RPMI7951 (cell line): ENCODE data around the gene BMS1. TPM values are rescaled to one million over a fixed set of nuclear protein-coding genes. Genes with fewer than 3 reads are reported as not detected.

Source experiments
- total RNA-seq: library from RNA; depleted of rRNA; stranded (reverse); fragments of >200 nt; shearing (Covaris generic); gene quantifications from 2 replicates; pipeline ENCODE4 v1.2.3, GENCODE V29; 2014; rRNA removed

Gene BMS1
- total RNA-seq, 1 experiment from 2014 or later, result 10.3 TPM

Other genes with a start within 250 kb of the BMS1 start
- 4.8 and 9.1 TPM in 2 replicates for gene ZNF33B, start 144.2 kb upstream of the BMS1 start, total RNA-seq